ENCODE results near the gene TIAM1.

Gene TIAM1

GRCh38 chr21:31334648-31335121 lies 9.4 kb downstream of the TIAM1 start:
- no peaks in the 10 kb centered on the region for H3K9me3 ChIP-seq (ENCODE audit: control insufficient read depth in 2 of 2, low read length in 2 of 2)
- H3K9ac ChIP-seq (ENCODE audit: low read depth in 1 of 2, low read length in 2 of 2) = no peak overlapping the region
- no peak overlapping the region for H3K4me3 ChIP-seq (ENCODE audit: low read length in 2 of 2)
- no peak overlapping the region for H3K27ac ChIP-seq (ENCODE audit: low read depth in 2 of 2, low read length in 2 of 2)
- H3K4me1 ChIP-seq (ENCODE audit: control insufficient read depth in 2 of 2, insufficient read depth in 2 of 2, low read length in 2 of 2) = no peaks in the 10 kb centered on the region
- H3K36me3 ChIP-seq (ENCODE audit: control insufficient read depth in 2 of 2, insufficient read depth in 2 of 2, low read length in 2 of 2) = no peaks in the 10 kb centered on the region
- no peaks in the 10 kb centered on the region for H3K27me3 ChIP-seq (ENCODE audit: control insufficient read depth in 2 of 2, insufficient read depth in 2 of 2, low read length in 2 of 2)

GRCh38 chr21:31332525-31332924 lies 11.5 kb downstream of the TIAM1 start:
- H3K36me3 ChIP-seq (ENCODE audit: control insufficient read depth in 2 of 2, insufficient read depth in 2 of 2, low read length in 2 of 2) = no peaks in the 10 kb centered on the region
- no peak overlapping the region for H3K4me3 ChIP-seq (ENCODE audit: low read length in 2 of 2)
- H3K9ac ChIP-seq (ENCODE audit: low read depth in 1 of 2, low read length in 2 of 2) = no peak overlapping the region
- no peak overlapping the region for H3K27ac ChIP-seq (ENCODE audit: low read depth in 2 of 2, low read length in 2 of 2)
- H3K9me3 ChIP-seq (ENCODE audit: control insufficient read depth in 2 of 2, low read length in 2 of 2) = no peaks in the 10 kb centered on the region
- H3K4me1 ChIP-seq (ENCODE audit: control insufficient read depth in 2 of 2, insufficient read depth in 2 of 2, low read length in 2 of 2) = no peaks in the 10 kb centered on the region
- no peaks in the 10 kb centered on the region for H3K27me3 ChIP-seq (ENCODE audit: control insufficient read depth in 2 of 2, insufficient read depth in 2 of 2, low read length in 2 of 2)

DNA sequence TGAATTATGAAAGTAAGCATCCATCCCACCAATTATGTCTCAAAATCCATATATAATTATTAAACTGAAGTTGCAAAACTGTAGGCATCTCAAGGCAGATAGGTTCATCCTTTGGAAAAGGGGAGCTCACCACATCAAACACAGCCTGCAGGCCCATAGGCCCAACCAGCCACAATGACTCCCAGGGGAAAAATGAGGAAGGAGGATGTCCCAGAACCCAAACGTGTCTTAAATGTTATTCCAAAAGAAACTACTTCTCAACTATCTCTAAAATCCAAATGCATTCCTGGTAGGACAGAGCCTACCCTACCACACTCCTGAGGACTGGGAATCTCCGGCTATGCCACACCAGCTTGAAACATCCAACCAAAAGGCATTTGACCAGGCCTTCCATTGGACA lies 12.8 kb downstream of the TIAM1 start:
- H3K4me1 ChIP-seq (ENCODE audit: control insufficient read depth in 2 of 2, insufficient read depth in 2 of 2, low read length in 2 of 2) = no peaks in the 10 kb centered on the region
- no peaks in the 10 kb centered on the region for H3K36me3 ChIP-seq (ENCODE audit: control insufficient read depth in 2 of 2, insufficient read depth in 2 of 2, low read length in 2 of 2)
- no peaks in the 10 kb centered on the region for H3K27me3 ChIP-seq (ENCODE audit: control insufficient read depth in 2 of 2, insufficient read depth in 2 of 2, low read length in 2 of 2)
- H3K4me3 ChIP-seq (ENCODE audit: low read length in 2 of 2) = no peak overlapping the region
- no peak overlapping the region for H3K27ac ChIP-seq (ENCODE audit: low read depth in 2 of 2, low read length in 2 of 2)
- no peaks in the 10 kb centered on the region for H3K9me3 ChIP-seq (ENCODE audit: control insufficient read depth in 2 of 2, low read length in 2 of 2)
- H3K9ac ChIP-seq (ENCODE audit: low read depth in 1 of 2, low read length in 2 of 2) = no peak overlapping the region

- Histone ChIP-seq H3K4me1 (ENCODE audit: control insufficient read depth in 2 of 2, insufficient read depth in 2 of 2, low read length in 2 of 2) (no peaks in the 10 kb centered on the region), H3K27me3 (ENCODE audit: control insufficient read depth in 2 of 2, insufficient read depth in 2 of 2, low read length in 2 of 2) (no peaks in the 10 kb centered on the region), H3K9ac (ENCODE audit: low read depth in 1 of 2, low read length in 2 of 2) (no peak overlapping the region), H3K36me3 (ENCODE audit: control insufficient read depth in 2 of 2, insufficient read depth in 2 of 2, low read length in 2 of 2) (no peaks in the 10 kb centered on the region), H3K9me3 (ENCODE audit: control insufficient read depth in 2 of 2, low read length in 2 of 2) (no peaks in the 10 kb centered on the region), H3K4me3 (ENCODE audit: low read length in 2 of 2) (no peak overlapping the region), H3K27ac (ENCODE audit: low read depth in 2 of 2, low read length in 2 of 2) (no peak overlapping the region)
These were observed 13.9 kb downstream of the TIAM1 start for GRCh38 chr21:31330144-31330483.

DNA sequence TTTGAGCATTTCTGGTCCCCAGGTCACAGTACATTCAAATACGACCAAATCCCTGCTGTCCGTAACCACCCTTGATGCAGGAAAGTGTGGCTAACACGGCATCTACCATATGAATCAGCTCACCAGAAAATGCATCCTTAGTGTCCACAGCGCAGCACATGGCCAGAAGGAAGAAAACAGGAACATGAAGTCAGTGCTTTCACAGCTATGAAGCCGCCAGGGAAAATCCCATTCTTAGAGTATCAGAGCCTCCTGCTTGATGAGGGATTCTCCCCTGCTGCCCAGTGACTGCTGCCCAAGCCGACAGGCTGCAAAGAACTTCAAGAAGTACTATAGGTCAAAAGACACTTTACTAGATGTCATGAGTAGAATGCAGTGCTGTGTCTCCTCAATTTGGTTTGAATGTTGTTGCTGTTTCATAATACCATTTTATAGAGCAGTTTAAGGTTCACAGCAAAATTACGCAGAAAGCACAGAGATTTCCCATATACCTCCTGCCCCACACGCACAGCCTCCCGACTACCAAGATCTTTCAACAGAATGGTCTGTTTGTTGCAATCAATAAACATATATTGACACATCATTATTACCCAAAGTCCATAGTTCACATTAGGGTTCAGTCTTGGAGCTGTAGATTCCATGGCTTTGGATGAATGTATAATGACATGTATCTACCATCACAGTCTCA lies 14.5 kb downstream of the TIAM1 start:
- no peaks in the 10 kb centered on the region for H3K36me3 ChIP-seq (ENCODE audit: control insufficient read depth in 2 of 2, insufficient read depth in 2 of 2, low read length in 2 of 2)
- no peak overlapping the region for H3K4me3 ChIP-seq (ENCODE audit: low read length in 2 of 2)
- no peak overlapping the region for H3K27ac ChIP-seq (ENCODE audit: low read depth in 2 of 2, low read length in 2 of 2)
- no peaks in the 10 kb centered on the region for H3K27me3 ChIP-seq (ENCODE audit: control insufficient read depth in 2 of 2, insufficient read depth in 2 of 2, low read length in 2 of 2)
- no peak overlapping the region for H3K9ac ChIP-seq (ENCODE audit: low read depth in 1 of 2, low read length in 2 of 2)
- H3K4me1 ChIP-seq (ENCODE audit: control insufficient read depth in 2 of 2, insufficient read depth in 2 of 2, low read length in 2 of 2) = no peaks in the 10 kb centered on the region
- no peaks in the 10 kb centered on the region for H3K9me3 ChIP-seq (ENCODE audit: control insufficient read depth in 2 of 2, low read length in 2 of 2)

GRCh38 chr21:31326522-31327242 lies 17.4 kb downstream of the TIAM1 start:
- Histone ChIP-seq H3K27ac (ENCODE audit: low read depth in 2 of 2, low read length in 2 of 2) (no peak overlapping the region), H3K4me1 (ENCODE audit: control insufficient read depth in 2 of 2, insufficient read depth in 2 of 2, low read length in 2 of 2) (no peaks in the 10 kb centered on the region), H3K9ac (ENCODE audit: low read depth in 1 of 2, low read length in 2 of 2) (no peak overlapping the region), H3K36me3 (ENCODE audit: control insufficient read depth in 2 of 2, insufficient read depth in 2 of 2, low read length in 2 of 2) (no peaks in the 10 kb centered on the region), H3K27me3 (ENCODE audit: control insufficient read depth in 2 of 2, insufficient read depth in 2 of 2, low read length in 2 of 2) (no peaks in the 10 kb centered on the region), H3K4me3 (ENCODE audit: low read length in 2 of 2) (no peak overlapping the region), H3K9me3 (ENCODE audit: control insufficient read depth in 2 of 2, low read length in 2 of 2) (no peaks in the 10 kb centered on the region)

GRCh38 chr21:31318971-31319370 lies 25.1 kb downstream of the TIAM1 start:
- H3K4me3 ChIP-seq (ENCODE audit: low read length in 2 of 2) = no peak overlapping the region
- no peaks in the 10 kb centered on the region for H3K36me3 ChIP-seq (ENCODE audit: control insufficient read depth in 2 of 2, insufficient read depth in 2 of 2, low read length in 2 of 2)
- no peaks in the 10 kb centered on the region for H3K4me1 ChIP-seq (ENCODE audit: control insufficient read depth in 2 of 2, insufficient read depth in 2 of 2, low read length in 2 of 2)
- H3K27me3 ChIP-seq (ENCODE audit: control insufficient read depth in 2 of 2, insufficient read depth in 2 of 2, low read length in 2 of 2) = no peaks in the 10 kb centered on the region
- no peaks in the 10 kb centered on the region for H3K9me3 ChIP-seq (ENCODE audit: control insufficient read depth in 2 of 2, low read length in 2 of 2)
- no peak overlapping the region for H3K27ac ChIP-seq (ENCODE audit: low read depth in 2 of 2, low read length in 2 of 2)
- H3K9ac ChIP-seq (ENCODE audit: low read depth in 1 of 2, low read length in 2 of 2) = no peak overlapping the region

DNA sequence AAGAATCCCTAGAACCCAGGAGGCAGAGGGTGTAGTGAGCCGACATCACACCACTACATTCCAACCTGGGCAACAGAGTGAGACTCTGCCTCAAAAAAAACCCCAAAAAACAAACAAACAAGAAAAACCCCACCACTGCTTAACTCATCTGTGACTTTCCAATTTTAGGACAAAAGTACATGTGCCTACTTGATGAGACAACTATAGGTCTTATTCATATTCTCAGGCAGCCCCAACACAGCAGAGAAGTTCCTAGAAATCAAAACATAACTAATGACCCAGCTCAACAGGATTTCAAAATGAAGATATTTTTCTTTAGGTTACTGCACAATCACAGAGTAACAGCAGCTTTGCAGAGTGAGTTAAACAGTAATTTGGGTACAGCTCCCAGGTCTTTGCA lies 26.4 kb downstream of the TIAM1 start:
- Histone ChIP-seq H3K36me3 (ENCODE audit: control insufficient read depth in 2 of 2, insufficient read depth in 2 of 2, low read length in 2 of 2) (no peaks in the 10 kb centered on the region), H3K27me3 (ENCODE audit: control insufficient read depth in 2 of 2, insufficient read depth in 2 of 2, low read length in 2 of 2) (no peaks in the 10 kb centered on the region), H3K9ac (ENCODE audit: low read depth in 1 of 2, low read length in 2 of 2) (no peak overlapping the region), H3K27ac (ENCODE audit: low read depth in 2 of 2, low read length in 2 of 2) (no peak overlapping the region), H3K9me3 (ENCODE audit: control insufficient read depth in 2 of 2, low read length in 2 of 2) (no peaks in the 10 kb centered on the region), H3K4me3 (ENCODE audit: low read length in 2 of 2) (no peak overlapping the region), H3K4me1 (ENCODE audit: control insufficient read depth in 2 of 2, insufficient read depth in 2 of 2, low read length in 2 of 2) (no peaks in the 10 kb centered on the region)

DNA sequence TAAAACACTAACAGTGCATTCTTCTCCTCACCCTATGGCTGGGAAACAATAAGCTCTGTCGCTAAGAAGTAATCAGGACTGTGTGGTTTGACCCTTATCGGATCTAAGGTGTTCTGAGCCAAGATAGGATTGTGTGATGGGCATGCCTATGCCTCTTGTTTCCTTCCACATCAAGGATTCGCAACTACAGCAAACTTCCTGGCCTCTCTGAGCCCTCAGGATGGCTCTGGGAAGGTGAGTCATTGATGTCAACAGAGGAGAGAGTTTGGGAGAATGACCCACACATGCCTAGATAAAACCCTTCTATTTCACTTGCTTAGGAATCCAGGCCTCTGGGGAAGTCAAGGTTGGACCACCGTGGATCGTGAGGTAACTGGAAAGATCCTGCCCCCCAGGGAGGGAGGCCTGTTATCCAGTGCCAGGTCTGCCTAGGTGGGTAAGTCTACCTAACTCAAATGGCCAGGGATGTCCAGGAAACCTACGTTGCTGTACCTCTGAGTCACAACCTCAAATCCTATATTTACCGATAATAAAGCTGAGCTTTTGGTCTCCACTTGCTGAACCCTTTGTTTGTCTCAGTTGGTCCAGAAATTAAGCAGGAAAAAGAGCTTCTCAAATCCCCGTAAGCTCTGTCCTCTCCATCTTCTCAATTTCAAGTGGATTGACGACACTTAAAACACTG lies 27.4 kb downstream of the TIAM1 start:
- no peak overlapping the region for H3K4me3 ChIP-seq (ENCODE audit: low read length in 2 of 2)
- no peak overlapping the region for H3K27ac ChIP-seq (ENCODE audit: low read depth in 2 of 2, low read length in 2 of 2)
- H3K9me3 ChIP-seq (ENCODE audit: control insufficient read depth in 2 of 2, low read length in 2 of 2) = no peaks in the 10 kb centered on the region
- no peaks in the 10 kb centered on the region for H3K36me3 ChIP-seq (ENCODE audit: control insufficient read depth in 2 of 2, insufficient read depth in 2 of 2, low read length in 2 of 2)
- no peak overlapping the region for H3K9ac ChIP-seq (ENCODE audit: low read depth in 1 of 2, low read length in 2 of 2)
- H3K4me1 ChIP-seq (ENCODE audit: control insufficient read depth in 2 of 2, insufficient read depth in 2 of 2, low read length in 2 of 2) = no peaks in the 10 kb centered on the region
- H3K27me3 ChIP-seq (ENCODE audit: control insufficient read depth in 2 of 2, insufficient read depth in 2 of 2, low read length in 2 of 2) = no peaks in the 10 kb centered on the region

DNA sequence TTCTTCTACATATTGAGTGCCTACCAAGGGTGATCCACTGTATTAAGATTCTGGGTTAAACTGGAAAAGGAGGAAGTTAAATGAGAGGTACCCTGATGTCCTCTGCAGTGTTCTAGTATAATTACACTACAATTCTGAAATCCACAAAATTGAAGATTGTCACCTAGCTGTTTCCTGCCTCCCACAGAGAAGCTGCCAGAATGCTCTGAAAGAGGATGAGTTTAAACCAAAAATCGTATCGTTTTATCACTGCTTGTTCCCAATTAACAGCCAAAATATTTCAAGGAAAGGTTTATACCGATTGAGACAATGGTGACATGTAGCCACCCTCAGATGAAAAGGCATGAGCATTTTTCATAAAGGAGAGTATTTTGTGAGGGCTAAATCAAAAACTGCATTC lies 28.0 kb downstream of the TIAM1 start:
- Histone ChIP-seq H3K4me1 (ENCODE audit: control insufficient read depth in 2 of 2, insufficient read depth in 2 of 2, low read length in 2 of 2) (no peaks in the 10 kb centered on the region), H3K27ac (ENCODE audit: low read depth in 2 of 2, low read length in 2 of 2) (no peak overlapping the region), H3K36me3 (ENCODE audit: control insufficient read depth in 2 of 2, insufficient read depth in 2 of 2, low read length in 2 of 2) (no peaks in the 10 kb centered on the region), H3K9ac (ENCODE audit: low read depth in 1 of 2, low read length in 2 of 2) (no peak overlapping the region), H3K9me3 (ENCODE audit: control insufficient read depth in 2 of 2, low read length in 2 of 2) (no peaks in the 10 kb centered on the region), H3K4me3 (ENCODE audit: low read length in 2 of 2) (no peak overlapping the region), H3K27me3 (ENCODE audit: control insufficient read depth in 2 of 2, insufficient read depth in 2 of 2, low read length in 2 of 2) (no peaks in the 10 kb centered on the region)
